IMR-90 (cell line): ENCODE results near the gene AUH.

ENCODE experiments used
- BHLHE40 ChIP-seq: fragments of 150-350 bp; IDR thresholded peaks from 2 replicates; pipeline ENCODE4 v1.6.1; 2016; ENCODE audit warnings: mild to moderate bottlenecking, low read depth, low read length
- CTCF ChIP-seq: conservative IDR thresholded peaks from 2 replicates; pipeline ENCODE4 v1.5.1; 2012; ENCODE audit warnings: mild to moderate bottlenecking, low read depth, low read length, improper control_type of control experiment
- MAZ ChIP-seq: IDR thresholded peaks from 2 replicates; pipeline ENCODE4 v1.6.1; 2012; ENCODE audit warnings: low read depth, mild to moderate bottlenecking, low read length, improper control_type of control experiment, moderate library complexity, borderline replicate concordance
- MXI1 ChIP-seq: IDR thresholded peaks from 2 replicates; pipeline ENCODE4 v1.6.1; 2012; ENCODE audit warnings: low read depth, mild to moderate bottlenecking, low read length, moderate library complexity, borderline replicate concordance
- POLR2A ChIP-seq: IDR thresholded peaks from 2 replicates; pipeline ENCODE4 v1.6.1; 2012; ENCODE audit warnings: mild to moderate bottlenecking, low read depth, low read length
- RAD21 ChIP-seq: IDR thresholded peaks from 2 replicates; pipeline ENCODE4 v1.6.1; 2012; ENCODE audit warnings: low read length, improper control_type of control experiment
- RCOR1 ChIP-seq: IDR thresholded peaks from 2 replicates; pipeline ENCODE4 v1.6.1; 2012; ENCODE audit warnings: mild to moderate bottlenecking, low read length, improper control_type of control experiment; ENCODE audit not compliant: insufficient replicate concordance
- RFX5 ChIP-seq: IDR thresholded peaks from 2 replicates; pipeline ENCODE4 v1.8.0; 2012; ENCODE audit warnings: low read depth, mild to moderate bottlenecking, low read length, moderate library complexity
- SMC3 ChIP-seq: fragments of 150-350 bp; IDR thresholded peaks from 2 replicates; pipeline ENCODE4 v1.6.1; 2016; ENCODE audit warnings: low read depth, mild to moderate bottlenecking, antibody characterized with exemption, low read length, moderate library complexity

GRCh38 chr9:91241909-91242308 lies 119.8 kb downstream of the AUH start:
- TF ChIP-seq CTCF, result no peak
- TF ChIP-seq RAD21, result no peak
- TF ChIP-seq MXI1, result no peak
- no peak for TF ChIP-seq SMC3
- TF ChIP-seq RCOR1, result no peak
- no peak for TF ChIP-seq POLR2A
- no peak for TF ChIP-seq BHLHE40
- TF ChIP-seq RFX5, result no peak
- no peak for TF ChIP-seq MAZ
